MCF 10A (cell line): ENCODE data around the gene IMPDH2. TPM values are rescaled to one million over a fixed set of nuclear protein-coding genes. Genes with fewer than 3 reads are reported as not detected.
A peak's percentile ranks its signal among the peaks of the same experiment; 100 is the strongest.

Source experiments
- BruUV-seq: library from RNA; stranded (reverse); fragments of 400-500 nt; replicated peaks from 2 replicates; lab custom pipeline; 2021; lab: Mats Ljungman, UMichigan
- CTCF ChIA-PET: fragments of 300-600 bp; sonication (Branson Sonifier 250); formaldehyde crosslinking; extraction: SDS; loops from one replicate; lab custom pipeline; 2021; ENCODE audit warnings: antibody characterized with exemption, inconsistent platforms; lab: Yijun Ruan, JAX
- POLR2A ChIA-PET: fragments of 300-600, 350-650 bp; sonication (Branson Sonifier 250); formaldehyde crosslinking; extraction: SDS; loops from one replicate; lab custom pipeline; 2020; ENCODE audit warnings: antibody characterized with exemption, inconsistent platforms; lab: Yijun Ruan, JAX
- DNase-seq: peaks from one replicate; pipeline ENCODE4 v3.0.0-alpha.2; 2018; ENCODE audit not compliant: unreplicated experiment
- H3K27ac Mint-ChIP-seq: one replicate; pipeline ENCODE4 v1.8.0; 2022; ENCODE audit warnings: mild to moderate bottlenecking, low read depth, mixed read lengths; ENCODE audit not compliant: unreplicated experiment
- H3K27me3 Mint-ChIP-seq: one replicate; pipeline ENCODE4 v1.8.0; 2022; ENCODE audit warnings: mixed read lengths; ENCODE audit not compliant: insufficient read depth, unreplicated experiment
- H3K36me3 Mint-ChIP-seq: one replicate; pipeline ENCODE4 v1.8.0; 2022; ENCODE audit warnings: mild to moderate bottlenecking, moderate library complexity, mixed read lengths; ENCODE audit not compliant: insufficient read depth, unreplicated experiment
- H3K4me1 Mint-ChIP-seq: one replicate; pipeline ENCODE4 v1.8.0; 2022; ENCODE audit warnings: mixed read lengths; ENCODE audit not compliant: insufficient read depth, unreplicated experiment
- H3K4me3 Mint-ChIP-seq: one replicate; pipeline ENCODE4 v1.8.0; 2022; ENCODE audit warnings: mild to moderate bottlenecking, moderate library complexity, mixed read lengths; ENCODE audit not compliant: unreplicated experiment
- H3K9me3 Mint-ChIP-seq: one replicate; pipeline ENCODE4 v1.8.0; 2022; ENCODE audit warnings: mixed read lengths; ENCODE audit not compliant: unreplicated experiment
- intact Hi-C: fragments of 100-400 bp; cut with micrococcal nuclease; formaldehyde crosslinking; loops from 2 replicates; pipeline ENCODE4 v1.14.1; 2022
- total RNA-seq: library from RNA; stranded (reverse); gene quantifications from 2 replicates; pipeline ENCODE4 v1.2.3, GENCODE V29; 2022
- TF ChIP-seq, protein P1 (sequence below): fragments of 200-600 bp; IDR thresholded peaks from one replicate; pipeline ENCODE4 v1.8.0; 2022; ENCODE audit warnings: antibody characterized with exemption, mild to moderate bottlenecking; ENCODE audit not compliant: unreplicated experiment

IMPDH2 gene
- total RNA-seq, 1 experiment from 2014 or later: 476 TPM

DNA sequence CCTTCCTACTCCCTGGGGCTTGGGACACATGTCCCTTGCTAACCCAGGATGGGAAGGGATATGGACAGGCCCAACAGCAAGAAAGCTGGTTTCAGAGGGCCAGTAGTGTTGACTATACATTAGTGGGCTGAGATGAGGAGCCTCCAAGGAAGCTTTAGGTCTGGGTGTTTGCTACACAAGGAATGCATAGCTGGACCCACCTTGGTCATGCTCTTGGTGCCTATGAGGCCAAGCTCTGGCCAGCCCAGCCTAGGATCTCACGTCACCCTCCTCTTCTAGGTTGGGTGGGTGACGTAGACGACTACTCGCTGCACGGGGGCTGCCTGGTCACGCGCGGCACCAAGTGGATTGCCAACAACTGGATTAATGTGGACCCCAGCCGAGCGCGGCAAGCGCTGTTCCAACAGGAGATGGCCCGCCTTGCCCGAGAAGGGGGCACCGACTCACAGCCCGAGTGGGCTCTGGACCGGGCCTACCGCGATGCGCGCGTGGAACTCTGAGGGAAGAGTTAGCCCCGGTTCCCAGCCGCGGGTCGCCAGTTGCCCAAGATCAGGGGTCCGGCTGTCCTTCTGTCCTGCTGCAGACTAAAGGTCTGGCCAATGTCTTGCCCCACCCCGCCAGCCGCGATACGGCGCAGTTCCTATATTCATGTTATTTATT, 22.7 kb downstream of the IMPDH2 start:
- ChIA-PET POLR2A (interaction anchor here (0.6 to 8.3 kb wide), 25 partner anchors 9 to 567 kb away, joined by 3 to 251 read pairs (median 6); partner anchors contain the start of genes ARIH2, CCDC51, CELSR3 and DAG1), CTCF (interaction anchor here (0.6 to 4.6 kb wide), 8 partner anchors 14 to 367 kb away, joined by 3 to 38 read pairs (median 4); partner anchors contain the start of genes NDUFAF3 and P4HTM)
- Mint-ChIP-seq H3K9me3 (no peaks in the 10 kb centered on the region), H3K4me3 (peak overlapping the region; percentile 99), H3K27me3 (no peaks in the 10 kb centered on the region), H3K4me1 (peaks cover 10% of the 10 kb centered on the region), H3K27ac (peak overlapping the region; percentile 99), H3K36me3 (peaks cover 40% of the 10 kb centered on the region)
- DNase-seq: no peak
- TSS peak; percentile 90 for BruUV-seq
- TF ChIP-seq, protein P1, sequence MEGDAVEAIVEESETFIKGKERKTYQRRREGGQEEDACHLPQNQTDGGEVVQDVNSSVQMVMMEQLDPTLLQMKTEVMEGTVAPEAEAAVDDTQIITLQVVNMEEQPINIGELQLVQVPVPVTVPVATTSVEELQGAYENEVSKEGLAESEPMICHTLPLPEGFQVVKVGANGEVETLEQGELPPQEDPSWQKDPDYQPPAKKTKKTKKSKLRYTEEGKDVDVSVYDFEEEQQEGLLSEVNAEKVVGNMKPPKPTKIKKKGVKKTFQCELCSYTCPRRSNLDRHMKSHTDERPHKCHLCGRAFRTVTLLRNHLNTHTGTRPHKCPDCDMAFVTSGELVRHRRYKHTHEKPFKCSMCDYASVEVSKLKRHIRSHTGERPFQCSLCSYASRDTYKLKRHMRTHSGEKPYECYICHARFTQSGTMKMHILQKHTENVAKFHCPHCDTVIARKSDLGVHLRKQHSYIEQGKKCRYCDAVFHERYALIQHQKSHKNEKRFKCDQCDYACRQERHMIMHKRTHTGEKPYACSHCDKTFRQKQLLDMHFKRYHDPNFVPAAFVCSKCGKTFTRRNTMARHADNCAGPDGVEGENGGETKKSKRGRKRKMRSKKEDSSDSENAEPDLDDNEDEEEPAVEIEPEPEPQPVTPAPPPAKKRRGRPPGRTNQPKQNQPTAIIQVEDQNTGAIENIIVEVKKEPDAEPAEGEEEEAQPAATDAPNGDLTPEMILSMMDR: no peak
- intact Hi-C loops: loop anchor here (2.0 to 5.0 kb wide), 2 partner anchors 18 to 89 kb away; partner anchors contain the start of gene ARIH2

DNA sequence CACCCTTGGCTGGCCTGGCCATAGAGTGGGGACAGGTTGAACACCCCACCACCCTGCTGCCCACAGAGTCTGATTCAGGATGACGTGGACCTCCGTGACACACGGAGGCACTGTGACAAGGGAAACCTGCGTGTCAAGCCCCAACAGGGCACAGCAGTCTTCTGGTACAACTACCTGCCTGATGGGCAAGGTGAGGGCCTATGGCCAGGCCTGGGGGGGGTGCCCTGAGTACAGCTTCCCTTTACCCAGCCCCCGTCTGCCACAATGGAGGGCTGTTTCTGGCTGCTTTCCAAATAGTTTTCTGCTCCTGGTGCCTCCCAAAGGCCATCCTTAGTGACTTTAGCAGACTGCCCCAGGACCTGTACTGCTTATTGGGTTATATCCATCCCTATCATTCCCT, 23.2 kb downstream of the IMPDH2 start:
- ChIA-PET POLR2A (interaction anchor here (1.1 to 8.3 kb wide), 8 partner anchors 13 to 127 kb away, joined by 3 to 251 read pairs (median 28); partner anchors contain the start of genes DALRD3, IMPDH2, LAMB2 and NDUFAF3), CTCF (interaction anchor here (0.6 to 4.6 kb wide), 2 partner anchors 18 to 729 kb away, joined by 3 to 38 read pairs; partner anchors contain the start of gene P4HTM)
- intact Hi-C loops: loop anchor here (2.0 to 5.0 kb wide), 2 partner anchors 17 to 89 kb away; partner anchors contain the start of gene ARIH2
- no peaks in the 10 kb centered on the region for H3K27me3 Mint-ChIP-seq
- H3K4me1 Mint-ChIP-seq: peaks cover 10% of the 10 kb centered on the region
- BruUV-seq: no TSS peak
- TF ChIP-seq, protein P1: no peak
- peak overlapping the region; percentile 99 for H3K27ac Mint-ChIP-seq
- H3K9me3 Mint-ChIP-seq: no peaks in the 10 kb centered on the region
- peaks cover 35% of the 10 kb centered on the region for H3K36me3 Mint-ChIP-seq
- H3K4me3 Mint-ChIP-seq: peak overlapping the region; percentile 99
- DNase-seq: no peak

- peaks cover 27% of the 10 kb centered on the region for H3K36me3 Mint-ChIP-seq
- no TSS peak for BruUV-seq
- TF ChIP-seq, protein P1: no peak
- CTCF ChIA-PET: interaction anchor here (0.6 to 1.0 kb wide), 3 partner anchors 13 to 729 kb away, joined by 3 to 6 read pairs (median 3); no protein-coding TSS in a partner anchor
- intact Hi-C loops: loop anchor here (5.0 kb wide), 1 partner anchor 88 kb away; the partner anchor contains the start of gene ARIH2
- no peak overlapping the region for H3K4me3 Mint-ChIP-seq
- POLR2A ChIA-PET: interaction anchor here (0.6 to 8.3 kb wide), 5 partner anchors 10 to 86 kb away, joined by 3 to 251 read pairs (median 4); partner anchors contain the start of genes DALRD3, IMPDH2 and NDUFAF3
- no peaks in the 10 kb centered on the region for H3K9me3 Mint-ChIP-seq
- no peaks in the 10 kb centered on the region for H3K27me3 Mint-ChIP-seq
- DNase-seq: no peak
- H3K27ac Mint-ChIP-seq: no peak overlapping the region
- peaks cover 10% of the 10 kb centered on the region for H3K4me1 Mint-ChIP-seq
These were observed 23.9 kb downstream of the IMPDH2 start for GRCh38 chr3:49005303-49005680.
